ENCODE measurements around the gene SREBF2.
"Not testable (repeated sequence)": the region's sequence is repeated elsewhere in the genome, so short reads cannot be mapped to it uniquely, and the experiment has no call there.

SREBF2 gene

GRCh38 chr22:41842996-41843970 lies 10.4 kb downstream of the SREBF2 start:
- no peak for DNase-seq

GRCh38 chr22:41844036-41844435 lies 11.1 kb downstream of the SREBF2 start:
- no peak for DNase-seq

- DNase-seq = no peak
Observed at GRCh38 chr22:41844513-41844912, 11.6 kb downstream of the SREBF2 start.

- no peak for DNase-seq
Observed at GRCh38 chr22:41845380-41846267, 12.7 kb downstream of the SREBF2 start.

- no peak for DNase-seq
Observed at GRCh38 chr22:41846268-41846987, 13.5 kb downstream of the SREBF2 start.

GRCh38 chr22:41847300-41847699 lies 14.4 kb downstream of the SREBF2 start:
- no peak for DNase-seq

- no peak for DNase-seq
Observed at GRCh38 chr22:41848468-41848867, 15.6 kb downstream of the SREBF2 start.

- no peak for DNase-seq
Observed at GRCh38 chr22:41856469-41856868, 23.6 kb downstream of the SREBF2 start.

- DNase-seq = no peak
Observed at GRCh38 chr22:41857155-41857859, 24.4 kb downstream of the SREBF2 start.

- no peak for DNase-seq
Observed at GRCh38 chr22:41857860-41858199, 24.9 kb downstream of the SREBF2 start.

- no peak for DNase-seq
Observed at GRCh38 chr22:41862160-41862529, 29.2 kb downstream of the SREBF2 start.

GRCh38 chr22:41862530-41863266 lies 29.8 kb downstream of the SREBF2 start:
- peak; percentile 50 for DNase-seq

GRCh38 chr22:41863472-41863871 lies 30.6 kb downstream of the SREBF2 start:
- no peak for DNase-seq

- DNase-seq = no peak
Observed at GRCh38 chr22:41868556-41868955, 35.7 kb downstream of the SREBF2 start.

GRCh38 chr22:41870081-41870480 lies 37.2 kb downstream of the SREBF2 start:
- DNase-seq = not testable (repeated sequence)

GRCh38 chr22:41870786-41871185 lies 37.9 kb downstream of the SREBF2 start:
- peak; percentile 9 for DNase-seq

GRCh38 chr22:41873391-41873790 lies 40.5 kb downstream of the SREBF2 start:
- no peak for DNase-seq

GRCh38 chr22:41874090-41874489 lies 41.2 kb downstream of the SREBF2 start:
- no peak for DNase-seq

GRCh38 chr22:41875531-41876270 lies 42.8 kb downstream of the SREBF2 start:
- DNase-seq = no peak

- no peak for DNase-seq
Observed at GRCh38 chr22:41876275-41876674, 43.4 kb downstream of the SREBF2 start.

GRCh38 chr22:41876675-41877074 lies 43.8 kb downstream of the SREBF2 start:
- no peak for DNase-seq
